ENCODE measurements around the gene TTLL7.
"Not testable (repeated sequence)": the region's sequence is repeated elsewhere in the genome, so short reads cannot be mapped to it uniquely, and the experiment has no call there.

Gene TTLL7

GRCh38 chr1:83995649-83996048 lies 3.3 kb downstream of the TTLL7 start:
- DNase-seq (ENCODE audit: low spot score): no peak

GRCh38 chr1:83994111-83994510 lies 4.8 kb downstream of the TTLL7 start:
- no peak for DNase-seq (ENCODE audit: low spot score)

- DNase-seq (ENCODE audit: low spot score): no peak
These were observed 8.2 kb downstream of the TTLL7 start for GRCh38 chr1:83990734-83991133.

GRCh38 chr1:83985048-83985447 lies 13.9 kb downstream of the TTLL7 start:
- DNase-seq (ENCODE audit: low spot score): no peak

- DNase-seq (ENCODE audit: low spot score): not testable (repeated sequence)
These were observed 15.0 kb downstream of the TTLL7 start for GRCh38 chr1:83983918-83984317.

GRCh38 chr1:83978056-83978455 lies 20.9 kb downstream of the TTLL7 start:
- DNase-seq (ENCODE audit: low spot score): no peak

- no peak for DNase-seq (ENCODE audit: low spot score)
These were observed 22.0 kb downstream of the TTLL7 start for GRCh38 chr1:83976920-83977319.

GRCh38 chr1:83970802-83971201 lies 28.1 kb downstream of the TTLL7 start:
- no peak for DNase-seq (ENCODE audit: low spot score)

GRCh38 chr1:83970114-83970513 lies 28.8 kb downstream of the TTLL7 start:
- DNase-seq (ENCODE audit: low spot score): no peak

- no peak for DNase-seq (ENCODE audit: low spot score)
These were observed 31.6 kb downstream of the TTLL7 start for GRCh38 chr1:83967336-83967735.

GRCh38 chr1:83964153-83964552 lies 34.8 kb downstream of the TTLL7 start:
- no peak for DNase-seq (ENCODE audit: low spot score)

- DNase-seq (ENCODE audit: low spot score): no peak
These were observed 37.2 kb downstream of the TTLL7 start for GRCh38 chr1:83961571-83962295.

GRCh38 chr1:83960669-83961277 lies 38.2 kb downstream of the TTLL7 start:
- DNase-seq (ENCODE audit: low spot score): no peak

GRCh38 chr1:83959824-83960498 lies 39.0 kb downstream of the TTLL7 start:
- no peak for DNase-seq (ENCODE audit: low spot score)

- DNase-seq (ENCODE audit: low spot score): no peak
These were observed 40.2 kb downstream of the TTLL7 start for GRCh38 chr1:83958704-83959103.

- no peak for DNase-seq (ENCODE audit: low spot score)
These were observed 44.6 kb downstream of the TTLL7 start for GRCh38 chr1:83954166-83954823.

GRCh38 chr1:83950106-83950661 lies 48.7 kb downstream of the TTLL7 start:
- no peak for DNase-seq (ENCODE audit: low spot score)

- no peak for DNase-seq (ENCODE audit: low spot score)
These were observed 56.0 kb downstream of the TTLL7 start for GRCh38 chr1:83942914-83943313.

- DNase-seq (ENCODE audit: low spot score): no peak
These were observed 64.4 kb downstream of the TTLL7 start for GRCh38 chr1:83934550-83934949.

GRCh38 chr1:83932693-83933092 lies 66.2 kb downstream of the TTLL7 start:
- DNase-seq (ENCODE audit: low spot score): no peak

GRCh38 chr1:83932281-83932680 lies 66.7 kb downstream of the TTLL7 start:
- DNase-seq (ENCODE audit: low spot score): no peak

- DNase-seq (ENCODE audit: low spot score): peak; percentile 19
These were observed 67.2 kb downstream of the TTLL7 start for GRCh38 chr1:83931658-83932253.

Data from hematopoietic multipotent progenitor cell treated with erythropoietin and hydrocortisone succinate and interleukin-3 and kit ligand, for 17 days (in vitro differentiated cells).